ENCODE results near the gene CELSR2. TPM values are rescaled to one million over a fixed set of nuclear protein-coding genes. Genes with fewer than 3 reads are reported as not detected.

Gene CELSR2
- total RNA-seq, 1 experiment from 2014 or later, result 6.9 TPM

- POLR2A ChIA-PET, result interaction anchor here (0.5 to 4.3 kb wide), 44 partner anchors 9 to 762 kb away, joined by 3 to 72 read pairs (median 5); partner anchors contain the start of genes CELSR2, CLCC1, GNAI3 and GNAT2
- Mint-ChIP-seq H3K36me3 (ENCODE audit: insufficient read depth, unreplicated experiment) (peaks cover 36% of the 10 kb centered on the region), H3K27ac (ENCODE audit: low read depth, unreplicated experiment) (peak within 1 kb of the TSS; percentile 98), H3K27me3 (ENCODE audit: insufficient read depth, unreplicated experiment) (no peaks in the 10 kb centered on the region), H3K9me3 (ENCODE audit: unreplicated experiment) (no peaks in the 10 kb centered on the region), H3K4me1 (ENCODE audit: insufficient read depth, unreplicated experiment) (peaks cover 31% of the 10 kb centered on the region), H3K4me3 (ENCODE audit: unreplicated experiment) (peak within 1 kb of the TSS; percentile 98)
- CTCF ChIA-PET, result interaction anchor here (0.5 to 11.3 kb wide), 11 partner anchors 9 to 1220 kb away, joined by 3 to 95 read pairs (median 3); partner anchors contain the start of gene CELSR2
- TF ChIP-seq, protein P1, sequence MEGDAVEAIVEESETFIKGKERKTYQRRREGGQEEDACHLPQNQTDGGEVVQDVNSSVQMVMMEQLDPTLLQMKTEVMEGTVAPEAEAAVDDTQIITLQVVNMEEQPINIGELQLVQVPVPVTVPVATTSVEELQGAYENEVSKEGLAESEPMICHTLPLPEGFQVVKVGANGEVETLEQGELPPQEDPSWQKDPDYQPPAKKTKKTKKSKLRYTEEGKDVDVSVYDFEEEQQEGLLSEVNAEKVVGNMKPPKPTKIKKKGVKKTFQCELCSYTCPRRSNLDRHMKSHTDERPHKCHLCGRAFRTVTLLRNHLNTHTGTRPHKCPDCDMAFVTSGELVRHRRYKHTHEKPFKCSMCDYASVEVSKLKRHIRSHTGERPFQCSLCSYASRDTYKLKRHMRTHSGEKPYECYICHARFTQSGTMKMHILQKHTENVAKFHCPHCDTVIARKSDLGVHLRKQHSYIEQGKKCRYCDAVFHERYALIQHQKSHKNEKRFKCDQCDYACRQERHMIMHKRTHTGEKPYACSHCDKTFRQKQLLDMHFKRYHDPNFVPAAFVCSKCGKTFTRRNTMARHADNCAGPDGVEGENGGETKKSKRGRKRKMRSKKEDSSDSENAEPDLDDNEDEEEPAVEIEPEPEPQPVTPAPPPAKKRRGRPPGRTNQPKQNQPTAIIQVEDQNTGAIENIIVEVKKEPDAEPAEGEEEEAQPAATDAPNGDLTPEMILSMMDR (IDR thresholded peaks at IDR 0.05; ENCODE audit: unreplicated experiment), result no peak
- peak; percentile 85 for DNase-seq (ENCODE audit: unreplicated experiment)
- intact Hi-C loops (cut with micrococcal nuclease), result no loop called here
- TSS peak; percentile 99 for BruUV-seq (replicated peaks)
Measured at GRCh38 chr1:109213824-109214693, 35.3 kb upstream of the CELSR2 start, which contains the start of gene SARS1. SARS1 (plus strand) TSS chr1:109213918; CDS start chr1:109213993, 75 bp downstream.

GRCh38 chr1:109214695-109215623 lies 34.4 kb upstream of the CELSR2 start:
- TSS peak; percentile 53 for BruUV-seq (replicated peaks)
- intact Hi-C loops (cut with micrococcal nuclease), result no loop called here
- ChIA-PET CTCF (interaction anchor here (0.6 to 11.3 kb wide), 8 partner anchors 10 to 209 kb away, joined by 3 to 95 read pairs (median 5); no protein-coding TSS in a partner anchor), POLR2A (interaction anchor here (0.5 to 4.3 kb wide), 37 partner anchors 10 to 385 kb away, joined by 3 to 72 read pairs (median 7); partner anchors contain the start of genes CELSR2, CLCC1, GNAI3 and PSMA5)
- Mint-ChIP-seq H3K4me3 (ENCODE audit: unreplicated experiment) (peak overlapping the region; percentile 98), H3K4me1 (ENCODE audit: insufficient read depth, unreplicated experiment) (peaks cover 22% of the 10 kb centered on the region), H3K27me3 (ENCODE audit: insufficient read depth, unreplicated experiment) (no peaks in the 10 kb centered on the region), H3K27ac (ENCODE audit: low read depth, unreplicated experiment) (peak overlapping the region; percentile 98), H3K9me3 (ENCODE audit: unreplicated experiment) (no peaks in the 10 kb centered on the region), H3K36me3 (ENCODE audit: insufficient read depth, unreplicated experiment) (peaks cover 33% of the 10 kb centered on the region)
- TF ChIP-seq, protein P1 (IDR thresholded peaks at IDR 0.05; ENCODE audit: unreplicated experiment), result no peak
- DNase-seq (ENCODE audit: unreplicated experiment), result peak; percentile 87

GRCh38 chr1:109216662-109217061 lies 32.7 kb upstream of the CELSR2 start:
- H3K27me3 Mint-ChIP-seq (ENCODE audit: insufficient read depth, unreplicated experiment), result no peaks in the 10 kb centered on the region
- ChIA-PET CTCF (interaction anchor here (0.8 to 11.3 kb wide), 4 partner anchors 8 to 20 kb away, joined by 3 to 95 read pairs (median 15); no protein-coding TSS in a partner anchor), POLR2A (interaction anchor here (0.8 to 3.4 kb wide), 7 partner anchors 9 to 66 kb away, joined by 3 to 38 read pairs (median 6); partner anchors contain the start of gene PSRC1)
- H3K4me3 Mint-ChIP-seq (ENCODE audit: unreplicated experiment), result peak overlapping the region; percentile 98
- DNase-seq (ENCODE audit: unreplicated experiment), result no peak
- intact Hi-C loops (cut with micrococcal nuclease), result no loop called here
- BruUV-seq (replicated peaks), result no TSS peak
- H3K36me3 Mint-ChIP-seq (ENCODE audit: insufficient read depth, unreplicated experiment), result peaks cover 46% of the 10 kb centered on the region
- H3K4me1 Mint-ChIP-seq (ENCODE audit: insufficient read depth, unreplicated experiment), result peaks cover 16% of the 10 kb centered on the region
- H3K9me3 Mint-ChIP-seq (ENCODE audit: unreplicated experiment), result no peaks in the 10 kb centered on the region
- TF ChIP-seq, protein P1 (IDR thresholded peaks at IDR 0.05; ENCODE audit: unreplicated experiment), result no peak
- H3K27ac Mint-ChIP-seq (ENCODE audit: low read depth, unreplicated experiment), result no peak overlapping the region
